Kasumi-1 (cell line): ENCODE measurements around the gene GNAO1.

Source experiments
- DNase-seq, 2 experiments: peaks; one replicate each; lab custom pipeline; 2025; lab: John Stamatoyannopoulos, UW

The GNAO1 gene

DNA sequence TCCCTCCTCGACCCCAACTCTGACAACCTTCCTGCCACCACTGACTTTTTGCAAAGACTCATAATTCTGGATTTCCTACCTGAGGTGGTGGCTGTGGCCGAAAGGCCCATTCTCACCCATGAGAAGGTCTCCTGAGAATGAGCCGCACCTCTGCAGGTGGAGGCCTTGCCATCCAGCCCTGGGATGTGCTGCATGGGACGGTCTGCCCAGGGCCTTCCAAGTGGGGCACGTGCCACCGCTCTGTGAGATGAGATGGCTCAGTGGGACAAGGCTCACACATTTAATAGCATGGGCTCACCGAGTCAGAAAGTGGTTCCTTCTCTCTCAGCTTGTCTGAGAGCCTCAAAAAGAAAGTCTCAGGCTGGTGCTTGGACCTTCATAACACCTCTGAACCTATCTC, 121.3 kb downstream of the GNAO1 start:
- no peak for DNase-seq

DNA sequence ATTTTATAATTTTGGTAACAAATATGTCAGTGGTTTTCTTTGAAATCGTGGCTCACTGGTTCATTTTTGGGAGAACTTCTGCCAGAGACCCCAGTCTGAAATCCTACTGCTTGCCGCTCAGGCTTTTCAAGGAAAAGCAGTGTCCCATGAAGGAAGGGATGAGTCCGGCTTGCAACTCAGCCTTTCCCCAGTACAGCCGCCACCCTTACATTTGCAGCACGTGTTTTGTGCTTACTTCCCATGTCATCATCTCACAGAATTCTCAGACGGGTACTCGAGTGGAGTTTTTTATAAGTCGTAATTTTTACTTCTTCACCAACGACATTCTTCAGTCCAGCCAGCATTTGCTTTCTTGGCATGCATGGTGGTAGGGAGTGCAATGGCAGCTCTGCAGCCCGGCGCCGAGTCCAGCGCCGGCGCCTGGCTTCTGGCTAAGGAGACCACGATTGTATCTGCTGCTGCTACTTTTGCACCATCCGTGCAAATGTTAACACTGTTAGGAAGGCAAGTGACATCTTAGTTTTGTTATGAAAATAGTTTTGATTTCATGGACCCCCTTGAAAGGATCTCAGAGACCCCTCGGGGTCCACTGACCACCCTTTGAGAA, 123.1 kb downstream of the GNAO1 start:
- no peak for DNase-seq

- DNase-seq = no peak
Observed at GRCh38 chr16:56315955-56316354, 124.7 kb downstream of the GNAO1 start.

- DNase-seq = no peak
Observed at GRCh38 chr16:56316545-56316944, 125.3 kb downstream of the GNAO1 start.

GRCh38 chr16:56317998-56318826, 126.9 kb downstream of the GNAO1 start:
- peak; percentile 73 to 82 for DNase-seq

DNA sequence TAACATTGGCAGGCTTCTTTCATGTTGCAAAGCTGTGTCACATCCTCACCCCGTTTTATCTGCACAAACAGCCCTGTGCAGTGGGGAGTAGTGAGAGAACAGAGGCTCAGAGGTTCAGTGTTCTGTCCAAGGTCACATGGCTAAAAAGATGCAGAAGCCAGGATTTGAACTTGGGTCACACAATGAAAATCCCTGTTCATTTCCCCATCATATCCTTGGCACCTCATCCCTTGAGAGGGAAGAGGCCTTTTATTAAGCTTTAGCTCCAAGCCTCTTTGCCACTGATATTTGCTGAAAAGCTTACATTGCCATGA, 127.5 kb downstream of the GNAO1 start:
- no peak for DNase-seq

- DNase-seq = no peak
Observed at GRCh38 chr16:56319376-56319775, 128.1 kb downstream of the GNAO1 start.

DNA sequence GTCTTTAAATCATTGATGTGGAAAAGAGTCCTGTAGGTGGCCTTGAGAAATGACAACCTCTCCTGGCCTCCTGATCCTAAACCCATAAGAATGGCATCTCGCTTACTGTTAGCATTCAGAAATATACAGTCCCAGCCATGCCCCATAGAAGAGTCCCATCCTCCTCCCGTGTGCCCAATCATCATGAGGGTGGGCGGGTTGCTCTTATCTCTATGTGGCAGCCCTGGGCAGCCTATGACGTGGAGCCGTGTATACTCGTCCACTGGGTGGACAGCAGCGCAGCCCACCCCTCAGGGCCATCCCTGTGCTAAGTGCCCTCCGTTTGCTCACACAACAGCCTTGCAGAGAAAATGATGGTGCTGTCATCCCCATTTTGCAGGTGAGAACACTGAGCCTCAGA, 128.8 kb downstream of the GNAO1 start:
- DNase-seq = no peak

DNA sequence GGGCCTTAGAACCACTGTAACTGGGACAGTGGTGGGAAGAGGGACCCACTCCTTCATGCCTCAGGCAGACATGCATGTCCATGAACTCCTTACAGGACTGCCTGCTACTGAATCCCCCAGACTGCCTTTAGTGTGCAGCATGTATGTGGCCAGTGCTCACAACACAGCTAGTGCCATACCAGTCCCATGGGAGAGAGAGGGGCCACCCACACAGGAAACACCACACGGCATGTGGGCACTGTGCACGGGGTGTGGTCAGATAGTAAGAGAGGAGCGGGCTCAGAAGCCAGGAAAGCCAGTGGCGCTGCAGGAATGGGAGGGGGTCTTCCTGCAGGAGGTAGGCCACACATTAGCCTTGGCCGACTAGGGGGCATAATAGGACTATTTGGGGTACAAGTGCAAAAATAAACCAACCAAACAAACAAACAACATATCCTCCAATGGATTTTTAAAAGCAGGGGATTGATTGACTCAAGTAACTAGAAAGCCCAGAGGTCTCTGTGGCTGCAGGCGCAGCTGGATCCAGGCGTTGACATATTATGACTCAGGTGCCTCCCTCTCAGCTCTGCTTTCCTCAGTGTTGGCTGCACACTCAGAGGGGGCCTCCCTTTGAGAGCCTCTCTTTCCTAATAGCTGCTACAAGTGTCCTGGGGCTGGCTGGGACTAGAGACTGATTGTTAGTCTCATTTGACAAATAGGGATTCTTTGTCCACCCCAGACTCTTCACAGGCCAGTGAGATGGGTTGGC, 129.7 kb downstream of the GNAO1 start:
- no peak for DNase-seq

DNA sequence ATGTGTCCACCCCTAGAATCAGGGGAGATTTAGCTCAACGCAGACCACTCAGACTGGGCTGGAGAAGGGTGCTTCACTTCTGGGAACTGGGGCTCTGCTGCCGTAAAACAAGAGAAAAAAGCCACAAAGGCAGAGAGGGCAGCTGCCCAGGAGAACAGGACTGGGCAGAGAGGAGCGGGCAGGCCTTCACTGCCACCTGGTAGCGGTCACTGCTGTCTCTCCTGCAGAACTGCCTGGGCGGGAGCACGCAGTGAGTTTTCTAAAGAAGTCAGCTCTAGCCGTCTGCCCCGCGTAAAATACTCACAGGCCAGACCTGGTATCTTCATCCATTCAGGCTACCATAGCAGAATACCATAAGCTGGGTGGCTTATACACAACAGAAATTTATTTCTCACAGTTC, 130.3 kb downstream of the GNAO1 start:
- no peak for DNase-seq

GRCh38 chr16:56324406-56324805, 133.1 kb downstream of the GNAO1 start:
- DNase-seq = no peak

DNA sequence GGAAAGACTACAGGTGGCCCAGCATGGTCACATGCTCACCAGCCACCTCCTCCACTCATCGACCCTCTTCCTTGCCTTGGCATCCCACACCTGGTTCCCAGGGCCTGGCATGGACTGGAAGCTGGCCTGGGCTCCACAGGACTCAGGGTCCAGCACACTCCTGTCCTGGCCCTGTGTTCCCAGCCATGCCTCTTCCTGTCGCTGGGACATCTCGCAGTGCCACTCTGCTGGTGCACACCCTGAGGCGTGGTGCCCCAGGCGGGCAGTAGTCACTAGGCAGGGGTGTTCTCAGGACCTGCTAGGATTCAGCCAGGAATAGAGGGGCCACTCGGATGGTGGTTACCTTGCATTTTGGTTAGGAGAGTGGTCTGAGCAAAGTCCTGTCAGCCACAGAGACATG, 134.7 kb downstream of the GNAO1 start:
- no peak for DNase-seq

DNA sequence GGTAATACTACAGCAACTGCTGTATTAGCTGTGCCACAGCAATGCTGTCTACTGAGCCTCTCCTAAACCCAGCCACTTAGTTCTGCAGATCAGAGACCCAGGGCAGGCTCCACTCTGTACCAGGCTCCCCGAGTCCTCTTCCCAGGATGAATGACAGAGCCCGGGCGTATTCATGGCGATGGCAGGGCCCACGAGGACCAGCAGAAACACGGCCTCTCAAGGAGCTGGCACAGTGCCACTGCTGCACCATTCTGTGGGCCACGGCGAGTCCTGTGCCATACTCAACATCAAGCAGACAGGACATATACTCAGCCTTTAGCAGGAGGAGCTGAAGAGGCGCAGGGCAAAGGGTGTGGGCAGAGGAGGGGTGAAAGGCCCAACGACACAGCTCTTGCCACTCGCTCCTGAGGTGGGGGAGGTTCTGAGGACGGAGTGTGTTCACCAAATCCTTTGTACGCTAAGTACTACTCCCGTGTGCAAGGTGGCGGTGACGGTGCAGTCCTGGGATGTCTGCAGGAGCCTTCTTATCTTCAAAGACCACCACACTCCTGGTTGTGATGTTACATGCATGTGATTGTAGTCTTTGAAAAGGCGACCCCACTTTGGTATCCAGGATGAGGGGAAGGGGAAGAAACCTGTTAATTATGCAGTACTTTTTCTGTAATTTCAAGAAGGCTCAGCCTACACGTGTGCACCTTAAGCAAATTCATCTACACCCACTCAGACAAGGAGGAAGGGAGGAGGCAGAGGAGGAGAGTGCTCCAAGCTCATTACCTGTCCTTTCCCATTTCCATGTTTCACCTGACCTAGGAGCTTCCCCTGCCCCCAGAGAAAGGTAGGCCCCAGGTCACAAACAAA, 136.0 kb downstream of the GNAO1 start:
- no peak for DNase-seq

GRCh38 chr16:56327929-56328258, 136.6 kb downstream of the GNAO1 start:
- DNase-seq = no peak

- no peak for DNase-seq
Observed at GRCh38 chr16:56328276-56329022, 137.2 kb downstream of the GNAO1 start.

DNA sequence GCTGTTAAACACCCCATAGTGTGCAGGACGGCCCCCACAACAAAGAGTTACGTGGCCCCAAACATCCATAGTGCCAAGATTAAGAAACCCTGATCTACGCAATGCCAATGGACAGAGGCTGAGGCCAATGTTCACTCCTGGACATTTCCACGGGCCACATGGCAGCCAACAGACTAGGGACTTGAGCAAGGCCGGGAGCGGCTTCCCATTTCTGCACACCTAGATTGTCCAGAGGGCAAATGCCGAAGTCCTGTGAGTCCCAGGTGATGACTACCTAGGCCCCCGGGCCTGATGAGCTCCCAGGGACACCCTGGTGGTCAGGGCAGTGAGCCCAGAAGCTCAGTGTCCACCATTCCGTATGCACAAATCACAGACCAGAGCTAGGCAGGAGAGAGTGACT, 138.6 kb downstream of the GNAO1 start:
- DNase-seq = no peak

GRCh38 chr16:56330476-56330875, 139.2 kb downstream of the GNAO1 start:
- no peak for DNase-seq

- no peak for DNase-seq
Observed at GRCh38 chr16:56331399-56331798, 140.1 kb downstream of the GNAO1 start.

- DNase-seq = no peak
Observed at GRCh38 chr16:56331915-56332314, 140.6 kb downstream of the GNAO1 start.

- no peak for DNase-seq
Observed at GRCh38 chr16:56332464-56333079, 141.3 kb downstream of the GNAO1 start.

DNA sequence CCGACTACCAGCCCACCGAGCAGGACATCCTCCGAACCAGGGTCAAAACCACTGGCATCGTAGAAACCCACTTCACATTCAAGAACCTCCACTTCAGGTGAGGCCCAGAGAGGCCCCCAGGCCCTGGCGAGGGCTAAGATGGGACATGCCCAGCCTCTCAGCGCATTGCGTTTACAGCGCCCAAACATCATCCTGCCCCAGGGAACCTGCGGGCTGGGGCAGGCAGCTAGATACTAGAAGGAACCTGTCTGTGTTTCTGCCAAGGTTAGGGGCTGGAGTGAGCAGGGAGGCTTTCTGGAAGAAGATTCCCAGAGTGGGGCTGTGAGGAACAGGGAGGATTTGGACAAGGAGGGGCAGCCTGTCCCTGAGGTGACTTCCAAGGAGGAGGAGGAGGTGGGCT, 143.5 kb downstream of the GNAO1 start:
- no peak for DNase-seq
